ENCODE data around the gene ADNP.

The ADNP gene

DNA sequence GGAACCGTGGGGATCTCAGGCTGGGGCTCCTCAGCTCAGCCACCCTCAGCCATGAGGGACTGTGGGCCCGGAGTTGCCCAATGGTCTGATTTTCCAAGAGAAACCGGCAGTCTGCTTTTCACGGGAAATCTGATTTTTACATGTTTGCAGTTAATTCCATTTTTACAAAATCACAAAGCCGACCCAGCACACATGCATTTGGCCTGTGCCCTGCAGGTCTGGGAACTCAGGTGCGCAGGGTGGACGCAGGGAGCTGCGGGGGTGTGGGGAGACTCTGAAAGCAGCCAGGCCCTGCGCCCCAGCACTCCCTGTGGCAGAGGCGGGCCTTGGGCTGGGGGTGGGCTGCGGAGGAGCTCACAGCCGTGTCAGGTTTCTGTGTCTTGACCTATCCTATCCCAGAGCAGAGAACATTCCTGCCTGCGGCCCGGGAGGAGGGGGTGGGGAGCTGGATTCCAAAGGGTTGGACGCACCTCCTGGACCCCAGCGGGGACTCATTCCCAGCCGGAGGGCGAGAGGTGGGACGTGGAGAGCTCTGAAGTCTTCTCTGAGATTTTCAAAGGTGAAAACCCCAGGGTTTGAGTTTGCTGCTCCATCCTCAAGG is 60.6 kb downstream of the ADNP start:
- peak; percentile 99 for DNase-seq

DNA sequence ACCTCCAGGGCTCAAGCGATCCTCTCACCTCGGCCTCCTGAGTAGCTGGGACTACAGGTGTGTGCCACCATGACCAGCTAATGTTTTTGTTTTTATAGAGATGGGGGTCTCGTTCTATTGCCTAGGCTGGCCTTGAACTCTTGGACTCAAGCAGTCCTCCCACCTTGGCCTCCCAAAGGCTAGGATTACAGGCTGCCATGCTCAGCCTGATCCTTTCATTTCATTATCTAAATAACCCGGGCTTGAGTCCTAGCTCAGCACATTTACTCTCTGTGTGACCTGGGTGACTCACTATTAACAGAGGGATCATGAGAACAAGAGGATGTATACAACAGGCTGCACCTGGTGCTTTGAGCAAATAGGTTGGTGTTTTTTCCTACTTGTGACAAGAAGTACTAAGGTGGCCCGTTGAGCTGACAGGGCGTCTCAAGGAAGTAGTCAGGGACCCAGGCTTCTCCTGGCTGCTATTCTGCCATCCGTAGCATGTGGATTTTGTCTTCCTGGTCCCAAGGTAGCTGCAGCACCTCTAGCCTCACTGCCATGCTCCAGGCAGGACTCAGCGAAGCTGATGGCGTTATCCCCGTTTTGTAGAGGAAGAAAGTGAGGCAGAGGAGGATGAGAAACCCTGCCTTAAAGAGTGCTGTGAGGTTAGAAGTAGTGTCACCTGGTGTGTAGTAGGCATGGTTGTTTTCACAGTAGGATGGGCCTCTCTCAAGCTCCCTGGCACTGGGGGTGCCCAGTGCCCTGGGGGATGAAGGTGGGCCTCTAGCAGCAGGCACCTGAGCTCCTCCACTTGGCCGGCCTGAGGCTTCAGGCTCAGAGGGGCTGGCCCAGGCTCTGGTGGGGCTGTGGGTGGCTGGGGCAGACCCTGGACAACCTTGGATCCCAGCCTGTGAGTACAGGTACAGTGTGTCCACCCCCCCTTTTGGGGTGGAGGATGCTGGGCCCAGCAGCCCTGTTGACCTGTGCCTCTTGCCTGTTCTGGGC is 62.4 kb downstream of the ADNP start:
- DNase-seq: no peak

DNA sequence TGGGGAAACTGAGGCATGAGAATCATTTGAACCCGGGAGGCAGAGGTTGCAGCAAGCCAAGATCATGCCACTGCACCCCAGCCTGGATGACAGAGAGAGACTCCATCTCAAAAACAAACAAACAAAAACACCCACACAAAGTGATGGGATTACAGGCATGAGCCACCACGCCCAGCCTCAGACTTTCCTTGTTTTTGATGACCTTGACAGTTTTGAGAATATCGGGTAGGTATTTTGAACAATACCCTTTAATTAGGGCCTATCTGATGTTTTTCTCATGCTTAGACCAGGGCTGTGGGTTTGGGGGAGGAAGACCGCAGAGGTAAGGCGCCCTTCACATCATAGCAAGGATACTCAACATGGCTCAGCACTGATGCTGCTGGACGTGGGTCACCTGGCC is 63.4 kb downstream of the ADNP start:
- no peak for DNase-seq

DNA sequence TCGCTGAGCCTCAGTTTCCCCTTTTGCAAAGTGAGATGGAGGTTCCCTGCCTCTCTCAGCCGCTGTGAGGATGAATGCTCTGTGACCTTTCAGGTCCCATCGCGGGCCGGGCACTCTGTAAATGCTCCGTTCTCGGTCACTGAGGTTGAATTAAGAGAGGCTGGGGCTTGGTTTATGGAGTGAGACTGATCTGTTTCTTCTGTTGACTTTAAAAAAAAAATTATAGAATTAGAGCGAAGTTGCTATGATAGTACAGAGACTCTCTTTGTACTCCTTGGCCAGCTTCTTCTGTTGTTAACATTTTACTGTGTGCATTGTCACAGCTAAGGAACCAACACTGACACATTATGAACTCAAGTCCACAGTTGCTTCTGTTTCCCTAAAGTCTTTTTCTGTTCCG is 64.4 kb downstream of the ADNP start:
- DNase-seq: no peak

DNA sequence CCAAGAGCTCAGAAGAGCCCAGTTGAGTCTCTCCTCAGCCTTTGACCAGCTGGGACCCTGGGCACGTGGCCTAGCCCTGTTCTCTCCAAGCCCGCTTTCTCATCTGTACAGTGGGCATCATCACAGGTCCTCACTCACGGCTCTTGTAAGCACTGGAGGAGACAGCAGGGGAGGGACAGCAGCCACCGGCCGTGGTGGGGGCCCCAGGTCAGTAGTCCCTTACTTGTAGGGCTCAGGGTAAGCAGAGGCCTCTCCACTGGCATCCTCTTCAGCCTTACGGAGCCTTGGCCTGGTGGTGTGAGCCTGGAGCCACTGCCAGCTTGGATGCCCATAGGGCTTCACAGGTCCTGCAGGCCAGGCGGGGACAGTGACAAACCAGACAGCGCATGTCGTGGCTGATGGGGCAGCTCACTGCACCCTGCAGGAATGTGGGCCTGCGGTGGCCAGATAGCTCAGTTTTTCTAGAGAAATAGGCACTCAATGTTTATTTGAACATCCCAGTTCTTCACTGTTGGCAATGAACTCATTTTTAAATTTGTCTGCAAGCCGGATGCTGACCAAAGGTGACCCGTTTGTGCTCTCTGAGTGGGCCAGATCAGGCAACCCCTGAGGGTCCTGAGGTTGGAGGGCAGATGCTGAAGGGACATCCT is 65.1 kb downstream of the ADNP start:
- DNase-seq: no peak

DNA sequence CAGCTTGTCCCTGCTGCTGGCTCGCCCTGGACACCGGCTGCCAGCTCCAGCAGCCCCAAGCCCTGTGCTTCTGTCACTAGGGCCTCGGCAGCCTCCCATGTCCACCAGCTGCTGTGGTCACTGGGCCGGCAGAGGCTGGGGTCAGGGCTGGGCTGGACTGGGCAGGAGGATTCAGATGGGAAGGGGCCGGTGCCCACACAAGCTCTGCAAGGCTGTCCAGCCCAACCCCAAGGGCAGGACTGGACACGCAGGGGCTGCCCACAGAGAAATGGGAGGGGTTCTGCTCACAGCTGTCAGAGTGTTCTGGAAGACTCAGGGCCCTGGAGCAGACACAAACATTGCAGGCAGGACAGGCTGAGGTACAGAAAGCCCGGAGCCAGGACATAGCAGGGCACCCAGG is 65.6 kb downstream of the ADNP start:
- no peak for DNase-seq

DNA sequence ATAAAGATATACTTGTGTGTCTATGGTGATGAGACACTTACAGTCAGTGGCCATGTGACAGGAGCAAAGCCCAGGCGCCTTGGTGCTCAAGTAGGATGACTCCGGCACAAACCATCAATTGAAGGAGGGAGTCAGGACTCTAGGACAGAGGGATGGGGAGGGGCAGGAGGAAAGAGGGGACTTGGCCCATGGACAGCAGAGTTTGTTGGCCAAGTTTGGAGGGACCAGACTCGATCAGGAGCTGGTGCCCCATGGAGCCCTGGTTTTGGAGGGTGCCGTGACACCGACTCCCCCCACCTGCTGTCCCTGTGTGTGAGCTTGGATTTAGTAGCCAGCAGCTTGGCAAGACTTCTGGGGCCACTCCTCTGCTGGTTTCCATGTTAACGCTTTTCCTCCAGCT is 66.1 kb downstream of the ADNP start:
- DNase-seq: no peak

DNA sequence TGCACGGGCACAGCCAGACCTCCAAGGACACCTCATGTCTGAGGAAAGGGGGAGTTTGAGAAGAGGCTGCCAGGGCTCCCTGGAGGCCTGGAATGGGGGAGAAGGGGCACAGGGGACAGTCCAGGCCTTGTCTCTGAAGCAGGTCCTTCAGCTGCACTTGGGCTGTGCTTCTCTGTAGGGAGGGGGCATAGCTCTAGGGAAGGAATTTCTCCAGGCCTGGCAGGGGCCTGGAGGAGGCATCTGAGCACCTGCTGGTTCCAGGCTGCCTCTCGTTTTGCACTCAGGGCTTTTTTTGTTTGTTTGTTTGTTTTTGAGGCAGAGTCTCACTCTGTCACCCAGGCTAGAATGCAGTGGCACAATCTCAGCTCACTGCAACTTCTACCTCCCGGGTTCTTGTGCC is 68.7 kb downstream of the ADNP start:
- no peak for DNase-seq

DNA sequence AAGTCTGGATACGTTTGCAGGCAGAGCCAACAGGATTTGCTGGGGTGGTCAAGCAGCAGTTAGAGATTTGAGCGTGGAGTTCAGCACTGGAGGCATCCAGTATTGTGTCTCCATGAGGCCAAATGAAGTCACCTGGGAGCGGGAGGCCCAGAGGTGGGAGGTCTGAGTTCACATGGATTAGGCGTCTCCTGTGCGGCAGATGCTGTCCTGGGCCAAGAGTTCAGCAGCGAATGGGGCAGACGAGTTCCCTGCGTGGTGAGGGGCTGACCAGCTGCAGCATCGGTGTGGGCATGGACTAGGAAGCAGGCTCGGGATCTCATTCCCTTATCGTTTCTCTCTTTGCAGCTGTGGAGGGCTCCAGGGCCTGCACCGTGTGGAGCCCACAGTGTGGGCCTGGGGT is 70.2 kb downstream of the ADNP start:
- DNase-seq: no peak

DNA sequence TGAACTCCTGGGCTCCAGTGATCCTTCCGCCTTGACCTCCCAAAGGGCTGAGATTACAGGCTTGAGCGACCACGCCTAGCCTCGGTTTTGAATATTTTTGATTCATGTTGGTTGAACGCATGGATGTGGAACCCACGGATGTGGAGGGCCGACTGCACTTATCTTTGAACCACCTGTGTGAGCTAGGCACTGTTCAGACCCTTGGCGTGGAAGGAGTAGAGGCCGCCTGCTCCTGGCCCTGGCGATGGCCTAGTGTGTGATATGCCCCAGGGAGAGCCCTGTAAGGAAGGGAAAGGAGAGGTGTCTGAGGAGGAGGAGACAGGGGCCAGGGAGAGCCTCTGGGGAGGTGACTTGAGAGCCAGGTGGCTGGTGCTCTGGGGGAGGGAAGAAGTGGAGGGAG is 72.1 kb downstream of the ADNP start:
- DNase-seq: no peak

DNA sequence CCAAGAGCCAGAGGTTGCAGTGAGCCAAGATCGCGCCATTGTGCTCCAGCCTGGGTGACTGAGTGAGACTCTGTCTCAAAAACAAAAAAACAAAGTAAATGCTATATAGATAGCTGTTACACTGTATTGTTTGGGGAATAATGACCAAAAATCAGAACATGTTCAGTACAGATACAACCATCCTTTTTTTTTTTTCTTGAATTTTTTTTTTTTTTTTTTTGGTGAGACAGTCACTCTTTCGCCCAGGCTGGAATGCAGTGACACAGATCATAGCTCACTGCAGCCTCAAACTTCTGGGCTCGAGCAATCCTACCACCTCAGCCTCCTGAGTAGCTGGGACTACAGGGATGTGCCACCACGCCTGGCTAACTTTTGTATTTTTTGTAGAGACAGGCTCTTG is 72.7 kb downstream of the ADNP start:
- no peak for DNase-seq

DNA sequence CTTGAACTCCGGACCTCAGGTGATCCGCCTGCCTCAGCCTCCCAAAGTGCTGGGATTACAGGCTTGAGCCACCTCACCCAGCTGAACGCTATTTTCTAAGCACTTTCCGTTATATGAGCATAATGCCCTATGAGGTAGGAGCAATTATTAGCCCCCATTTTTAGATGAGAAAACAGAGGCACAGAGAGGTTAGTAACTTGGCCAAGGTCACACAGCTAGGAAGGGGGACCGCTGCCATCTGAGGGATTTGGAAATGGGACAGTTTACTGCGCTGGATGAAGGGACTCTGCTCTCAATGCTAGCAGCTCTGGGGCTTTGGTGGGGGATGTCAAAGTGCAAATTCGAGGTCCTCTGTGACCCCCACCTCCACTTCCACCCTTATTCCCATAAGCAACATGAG is 73.9 kb downstream of the ADNP start:
- no peak for DNase-seq

DNA sequence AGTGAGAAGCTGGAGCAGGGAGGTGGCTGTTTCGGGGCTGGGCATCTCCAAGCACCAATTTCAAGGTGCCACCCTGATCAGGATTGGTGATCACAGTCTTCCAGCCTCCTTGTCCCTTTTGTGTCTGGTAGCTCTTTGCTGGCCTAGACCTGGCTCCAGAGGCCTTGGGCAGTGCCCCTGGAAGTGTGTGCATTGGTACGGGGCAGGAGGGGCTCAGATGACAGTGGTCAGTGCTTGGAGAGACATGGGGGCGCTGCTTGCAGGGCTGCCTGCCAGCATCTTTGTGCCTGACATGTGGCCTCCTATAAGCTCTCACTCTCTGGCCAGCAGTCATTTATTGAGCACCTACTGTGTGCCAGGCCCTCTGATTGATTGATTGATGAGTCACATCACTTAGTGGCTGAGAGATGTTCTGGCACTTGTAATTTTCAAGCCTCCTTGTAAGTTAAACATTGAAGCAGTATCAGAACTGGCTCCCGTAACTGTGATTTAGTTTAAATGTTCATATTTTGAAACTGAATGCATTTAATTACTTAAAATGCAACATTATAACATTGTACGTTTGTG is 74.7 kb downstream of the ADNP start:
- DNase-seq: no peak

DNA sequence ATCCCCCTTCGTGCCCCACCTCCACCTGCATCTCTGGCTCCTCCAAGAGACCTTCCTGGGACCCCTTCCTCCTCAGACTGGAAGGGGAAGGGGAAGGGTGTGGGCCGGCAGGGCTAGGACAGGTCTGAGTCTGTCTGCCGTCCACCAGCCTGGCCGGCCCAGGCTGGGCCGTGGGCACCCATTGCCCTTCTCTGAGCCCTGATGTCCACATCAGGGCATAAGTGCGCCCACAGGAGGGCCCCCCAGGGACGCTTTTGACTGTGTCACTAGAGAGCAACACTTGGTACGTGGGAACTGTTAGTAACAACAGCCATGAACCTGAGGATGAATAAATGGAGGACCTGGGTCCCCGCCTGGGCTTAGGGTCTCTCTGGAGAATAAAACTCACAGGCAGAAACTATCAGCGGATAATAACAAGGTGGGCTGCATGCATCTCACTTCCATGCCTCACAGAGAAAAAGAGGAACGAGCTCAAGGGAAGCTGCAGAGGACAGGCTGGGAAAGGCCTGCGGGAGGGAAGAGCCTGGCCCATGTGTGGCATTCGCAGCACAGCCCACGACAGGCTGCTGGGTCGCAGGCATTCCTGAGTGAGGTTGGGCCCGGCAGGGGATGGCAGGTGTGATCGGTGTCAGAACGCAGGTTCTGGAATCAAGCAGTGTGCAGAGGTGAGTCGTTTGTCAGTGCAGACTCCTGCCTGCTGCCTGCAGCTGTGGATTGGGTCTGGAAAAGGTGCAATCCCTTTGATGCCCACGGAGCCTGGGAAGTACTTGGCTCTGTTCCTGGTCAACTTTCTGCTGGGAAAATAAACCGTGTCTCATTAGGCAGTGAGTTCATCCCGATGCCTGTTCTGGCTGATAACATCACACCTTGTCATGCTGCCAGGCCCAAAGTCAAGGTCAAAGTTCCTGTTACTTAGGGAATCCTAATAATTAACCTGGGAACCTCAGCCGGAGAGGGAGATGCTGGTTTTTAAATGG is 75.5 kb downstream of the ADNP start:
- DNase-seq: peak; percentile 93

DNA sequence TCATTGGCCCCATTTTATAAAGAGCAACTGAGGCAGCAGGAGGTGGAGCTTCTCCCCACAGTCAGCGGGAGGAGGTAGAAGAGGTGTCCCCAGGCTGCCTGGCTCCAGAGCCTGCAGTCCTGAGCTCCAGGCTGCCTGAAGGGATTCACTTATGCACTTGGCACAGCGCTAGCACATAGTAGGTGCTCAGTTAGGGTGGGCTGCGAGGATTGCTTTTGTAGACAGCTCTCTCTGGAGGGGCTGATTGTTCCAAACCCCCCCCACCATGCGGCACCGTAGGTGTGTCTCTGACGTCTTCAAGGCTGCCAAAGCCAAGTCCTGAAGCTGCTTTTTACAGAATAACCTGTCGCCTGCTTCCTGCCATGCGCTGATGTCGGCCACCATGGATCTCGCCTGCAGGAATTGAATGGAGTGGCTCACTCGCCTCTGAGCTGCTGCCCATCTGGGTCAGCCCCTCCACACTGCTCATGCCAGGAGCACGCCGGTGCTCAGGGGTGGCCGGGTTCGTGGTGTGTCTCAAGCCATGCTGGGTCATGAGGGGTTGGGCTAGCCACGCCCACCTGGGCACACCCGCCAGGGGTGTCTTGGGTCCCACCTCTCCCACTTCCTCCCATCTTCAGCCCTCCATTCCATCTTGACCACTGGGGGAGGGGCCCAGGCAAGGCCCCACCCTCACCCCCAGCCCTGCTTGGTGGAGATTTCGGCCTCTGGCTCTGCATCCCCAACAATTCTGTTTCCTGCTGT is 76.6 kb downstream of the ADNP start:
- no peak for DNase-seq

DNA sequence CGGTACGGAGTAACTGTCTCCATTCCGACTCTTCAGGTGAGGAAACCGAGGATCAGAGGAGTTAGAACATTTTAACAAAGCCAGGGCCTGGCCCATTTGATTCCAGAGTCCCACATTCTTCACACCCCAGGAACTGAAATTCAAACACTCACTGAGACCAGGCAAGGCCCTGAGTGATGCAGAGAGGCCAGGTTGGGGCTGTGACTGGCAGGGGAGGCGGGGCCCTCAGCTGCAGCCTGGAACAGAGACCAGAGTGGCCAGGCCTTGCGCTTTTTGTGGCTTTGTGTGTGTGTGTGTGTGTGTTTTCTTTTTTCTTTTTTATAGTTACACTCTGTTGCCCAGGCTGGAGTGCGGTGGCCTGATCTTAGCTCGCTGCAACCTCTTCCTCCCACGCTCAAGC is 79.2 kb downstream of the ADNP start:
- DNase-seq: no peak

DNA sequence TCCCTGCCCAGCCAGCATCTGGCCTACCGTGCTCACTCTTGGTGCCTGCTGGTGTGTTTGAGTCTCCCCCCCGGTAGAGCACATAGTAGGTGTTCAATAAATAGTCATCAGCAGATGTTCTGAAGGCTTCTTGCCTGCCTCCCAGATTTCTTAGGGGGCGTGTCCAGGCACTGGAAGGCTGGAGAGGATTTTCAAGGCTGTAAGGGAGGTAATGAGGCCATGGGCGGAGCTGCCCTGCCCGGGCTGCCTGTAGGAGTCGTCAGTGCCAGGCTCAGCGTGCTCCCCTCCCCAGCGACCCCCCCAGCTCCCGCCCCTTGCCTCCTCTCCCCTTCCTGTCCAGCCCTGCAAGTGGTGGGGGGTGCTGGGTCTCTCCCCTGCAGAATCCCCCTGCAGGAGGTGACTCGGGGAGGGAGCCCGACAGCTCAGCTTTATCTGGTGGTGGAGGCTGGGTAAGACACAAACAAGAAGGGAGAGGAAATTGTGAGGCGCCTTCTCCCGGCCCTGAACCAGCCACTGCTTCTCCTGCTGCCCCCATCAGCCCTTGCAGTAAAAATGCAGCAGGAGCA is 80.4 kb downstream of the ADNP start:
- no peak for DNase-seq

DNA sequence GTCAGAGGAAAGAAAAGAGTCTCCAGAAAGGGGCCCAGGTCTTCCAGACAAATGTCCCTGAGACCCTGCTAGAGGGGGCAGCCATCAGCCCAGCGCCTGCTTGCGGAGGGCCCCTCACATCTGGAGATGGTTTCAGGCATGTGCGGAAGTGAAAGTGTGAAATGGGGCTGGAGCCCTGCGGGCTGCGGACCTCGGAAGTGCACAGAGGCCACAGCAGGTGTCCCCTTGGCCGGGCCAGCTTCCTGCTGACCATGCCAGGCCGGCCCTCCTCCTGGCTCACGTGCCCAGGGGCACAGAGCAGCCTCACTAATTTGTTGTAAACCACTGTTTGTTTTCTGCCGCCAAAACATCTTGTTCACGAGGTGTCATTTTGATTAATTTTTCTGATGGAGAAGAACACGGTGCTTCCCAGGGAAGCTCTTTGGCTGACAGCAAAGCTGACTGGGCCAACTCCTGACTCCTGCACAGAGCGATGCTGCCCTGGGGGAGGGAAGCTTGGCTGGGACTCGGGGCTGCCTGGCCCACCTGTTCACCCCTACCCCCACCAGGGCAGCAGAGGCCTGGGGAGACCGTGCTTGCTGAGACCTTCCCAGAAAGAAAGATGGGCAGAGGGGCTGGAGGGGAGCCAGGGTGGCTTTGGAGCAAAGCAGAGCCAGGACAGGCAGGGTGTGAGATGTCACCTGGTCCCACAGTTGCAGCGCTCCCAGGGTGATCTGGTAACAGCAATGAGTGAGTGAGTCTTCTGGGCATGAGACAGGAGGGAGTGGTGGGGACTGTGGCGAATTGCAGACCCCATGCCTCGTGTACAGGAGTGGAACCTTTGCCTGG is 82.2 kb downstream of the ADNP start:
- no peak for DNase-seq

DNA sequence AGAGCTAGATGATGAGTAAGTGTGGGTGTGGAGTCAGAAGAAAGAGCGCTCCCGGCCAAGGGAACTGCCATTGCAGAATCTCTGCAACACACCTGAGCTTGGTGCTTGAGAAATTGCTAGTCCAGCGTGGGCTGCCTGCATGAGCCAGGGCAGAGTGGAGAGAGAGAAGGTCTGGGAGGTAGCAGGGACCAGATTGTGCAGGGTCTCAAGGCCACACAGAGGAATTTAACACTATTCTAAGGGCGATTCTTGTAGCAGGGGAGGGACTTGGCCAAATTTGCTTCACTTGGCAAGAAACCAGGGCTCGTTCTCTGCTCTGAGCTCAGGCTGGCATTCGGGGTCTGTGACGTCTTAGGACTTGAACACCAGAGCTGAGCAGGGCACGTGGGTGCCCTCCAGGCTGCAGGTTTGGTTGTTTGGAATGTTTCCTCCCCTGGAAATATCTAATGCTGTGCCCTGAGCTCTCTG is 82.9 kb downstream of the ADNP start:
- DNase-seq: no peak

DNA sequence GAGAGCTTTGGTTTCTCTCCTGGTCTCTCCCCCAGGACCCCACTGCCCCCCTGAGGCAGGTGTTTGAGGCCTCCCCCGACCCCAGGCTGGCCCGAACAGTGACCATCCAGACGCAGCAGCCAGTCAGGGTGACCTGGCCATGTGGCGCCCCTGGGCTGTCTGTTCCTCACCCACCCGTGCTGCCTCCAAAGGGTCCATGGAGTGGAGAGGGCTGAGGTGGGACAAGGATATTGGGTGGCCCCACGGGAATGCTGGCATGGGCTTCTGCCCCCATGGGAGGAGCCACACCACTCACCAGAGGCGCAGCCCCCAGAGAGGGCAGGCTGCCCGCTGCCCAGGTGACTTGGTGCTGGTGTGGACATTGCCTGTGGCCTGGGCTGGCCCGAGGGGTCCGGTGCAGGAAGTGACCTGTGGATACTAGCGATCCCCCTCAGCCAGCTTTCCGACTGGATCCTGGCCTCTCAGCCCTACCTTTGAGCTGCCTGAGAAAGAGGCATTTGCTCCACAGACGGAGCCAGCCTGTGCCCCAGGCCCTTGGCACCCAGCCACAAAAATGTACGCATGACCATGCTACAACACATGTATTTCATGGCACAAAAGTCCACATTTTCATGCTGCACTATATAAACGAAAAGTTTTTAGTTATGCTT is 85.5 kb downstream of the ADNP start:
- no peak for DNase-seq

All from islet precursor cell (in vitro differentiated cells).